HEK293T (cell line): ENCODE data around the gene TARBP1.
"Not testable (repeated sequence)": the region's sequence is repeated elsewhere in the genome, so short reads cannot be mapped to it uniquely, and the experiment has no call there.

Experiments used
- CTCF ChIA-PET: fragments of 350-600 bp; formaldehyde crosslinking; extraction: SDS; loops from one replicate; lab custom pipeline; 2021; ENCODE audit warnings: antibody characterized with exemption, inconsistent platforms; lab: Yijun Ruan, JAX
- POLR2A ChIA-PET: fragments of 350-600 bp; formaldehyde crosslinking; extraction: SDS; loops from one replicate; lab custom pipeline; 2020; ENCODE audit warnings: antibody characterized with exemption, inconsistent platforms; lab: Yijun Ruan, JAX
- DNase-seq: peaks from one replicate; pipeline ENCODE4 v3.0.0; 2012; ENCODE audit warnings: mixed read lengths; ENCODE audit errors: extremely low spot score
- ARNT ChIP-seq: fragments of 450-650 bp; IDR thresholded peaks from 2 replicates; pipeline ENCODE4 v1.6.1; 2017; ENCODE audit warnings: mild to moderate bottlenecking
- BHLHE40 ChIP-seq: fragments of 450-650 bp; IDR thresholded peaks from 2 replicates; pipeline ENCODE4 v1.6.1; 2016; ENCODE audit warnings: mild to moderate bottlenecking, moderate library complexity, borderline replicate concordance
- CTBP1 ChIP-seq: fragments of 450-650 bp; IDR thresholded peaks from 2 replicates; pipeline ENCODE4 v1.6.1; 2016; ENCODE audit warnings: borderline replicate concordance
- ELF4 ChIP-seq: fragments of 450-650 bp; IDR thresholded peaks from 2 replicates; pipeline ENCODE4 v1.6.1; 2017; ENCODE audit warnings: antibody characterized with exemption
- FOXA1 ChIP-seq: fragments of 450-650 bp; IDR thresholded peaks from 2 replicates; pipeline ENCODE4 v1.6.1; 2016; ENCODE audit warnings: mild to moderate bottlenecking
- FOXK2 ChIP-seq: fragments of 450-650 bp; IDR thresholded peaks from 2 replicates; pipeline ENCODE4 v1.6.1; 2016; ENCODE audit warnings: mild to moderate bottlenecking
- FOXM1 ChIP-seq: fragments of 450-650 bp; IDR thresholded peaks from 2 replicates; pipeline ENCODE4 v1.6.1; 2017; ENCODE audit warnings: mild to moderate bottlenecking, borderline replicate concordance
- HDGF ChIP-seq: fragments of 450-650 bp; IDR thresholded peaks from 2 replicates; pipeline ENCODE4 v1.6.1; 2017; ENCODE audit warnings: antibody characterized with exemption, borderline replicate concordance
- L3MBTL2 ChIP-seq: fragments of 450-650 bp; conservative IDR thresholded peaks from 2 replicates; pipeline ENCODE4 v1.6.1; 2016; ENCODE audit warnings: mild to moderate bottlenecking
- LEF1 ChIP-seq: fragments of 450-650 bp; IDR thresholded peaks from 2 replicates; pipeline ENCODE4 v1.6.1; 2017; ENCODE audit warnings: mild to moderate bottlenecking, borderline replicate concordance
- NFRKB ChIP-seq: fragments of 450-650 bp; IDR thresholded peaks from 2 replicates; pipeline ENCODE4 v1.6.1; 2016; ENCODE audit warnings: mild to moderate bottlenecking, moderate library complexity
- SP1 ChIP-seq: fragments of 450-650 bp; IDR thresholded peaks from 2 replicates; pipeline ENCODE4 v1.6.1; 2017
- SUZ12 ChIP-seq: fragments of 450-650 bp; IDR thresholded peaks from 2 replicates; pipeline ENCODE4 v1.6.1; 2016; ENCODE audit warnings: mild to moderate bottlenecking
- TARDBP ChIP-seq: fragments of 450-650 bp; IDR thresholded peaks from 2 replicates; pipeline ENCODE4 v1.6.1; 2016
- ZNF384 ChIP-seq: fragments of 450-650 bp; IDR thresholded peaks from 2 replicates; pipeline ENCODE4 v1.6.1; 2016
- TF ChIP-seq, protein P1 (sequence below): fragments of 450-650 bp; IDR thresholded peaks from 2 replicates; pipeline ENCODE4 v1.6.1; 2016

The TARBP1 gene

DNA sequence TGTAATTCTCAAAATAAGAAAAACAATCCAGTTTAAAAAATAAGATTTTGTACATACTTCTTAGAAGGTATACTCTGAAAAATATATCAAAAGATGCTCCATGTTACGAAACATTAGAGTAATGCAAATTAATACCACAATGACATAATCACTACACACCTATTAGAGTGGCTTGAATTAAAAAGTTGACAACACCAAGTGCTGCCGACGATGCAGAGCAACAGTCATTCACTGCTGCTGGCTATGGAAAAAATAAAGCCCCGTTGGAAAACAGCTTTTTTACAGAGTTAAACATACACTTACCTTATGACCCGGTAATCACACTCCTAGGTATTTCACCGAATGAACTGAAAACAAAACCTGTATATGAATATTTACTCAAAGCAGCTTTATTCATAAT is 90.9 kb downstream of the TARBP1 start:
- ChIA-PET POLR2A (interaction anchor here (1.8 kb wide), 1 partner anchor 15 kb away, joined by 7 read pairs; the partner anchor contains the start of gene COA6), CTCF (interaction anchor here (0.5 kb wide), 1 partner anchor 24 kb away, joined by 3 read pairs; no protein-coding TSS in a partner anchor)
- TF ChIP-seq FOXM1: no peak
- TF ChIP-seq TARDBP: no peak
- TF ChIP-seq SP1: no peak
- TF ChIP-seq BHLHE40: no peak
- TF ChIP-seq NFRKB: no peak
- TF ChIP-seq FOXK2: no peak
- no peak for TF ChIP-seq HDGF
- TF ChIP-seq SUZ12: no peak
- TF ChIP-seq ZNF384: no peak
- no peak for DNase-seq

DNA sequence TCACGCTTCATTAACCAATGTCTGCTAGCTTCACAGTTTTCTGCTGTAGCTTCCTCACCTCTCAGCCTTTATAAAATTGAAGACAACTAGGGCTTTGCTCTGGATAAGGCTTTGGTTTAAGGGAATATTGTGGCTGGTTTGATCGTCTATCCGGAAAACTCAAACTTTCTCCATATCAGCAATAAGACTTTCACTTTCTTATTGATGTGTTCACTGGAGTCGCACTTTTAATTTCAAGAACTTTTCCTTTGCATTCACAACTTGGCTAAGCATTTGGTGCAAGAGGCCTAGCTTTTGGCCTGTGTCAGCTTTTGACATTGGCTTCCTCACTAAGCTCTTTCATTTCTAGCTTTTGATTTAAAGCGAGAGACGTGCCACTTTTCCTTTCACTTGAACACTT is 92.9 kb downstream of the TARBP1 start:
- ChIA-PET POLR2A (interaction anchor here (0.6 to 1.5 kb wide), 2 partner anchors 9 to 13 kb away, joined by 3 to 7 read pairs; partner anchors contain the start of gene COA6), CTCF (interaction anchor here (0.7 to 1.1 kb wide), 2 partner anchors 9 to 63 kb away, joined by 3 to 5 read pairs; no protein-coding TSS in a partner anchor)
- no peak for TF ChIP-seq SUZ12
- TF ChIP-seq LEF1: no peak
- TF ChIP-seq ZNF384: no peak
- TF ChIP-seq HDGF: no peak
- TF ChIP-seq FOXK2: no peak
- DNase-seq: no peak

DNA sequence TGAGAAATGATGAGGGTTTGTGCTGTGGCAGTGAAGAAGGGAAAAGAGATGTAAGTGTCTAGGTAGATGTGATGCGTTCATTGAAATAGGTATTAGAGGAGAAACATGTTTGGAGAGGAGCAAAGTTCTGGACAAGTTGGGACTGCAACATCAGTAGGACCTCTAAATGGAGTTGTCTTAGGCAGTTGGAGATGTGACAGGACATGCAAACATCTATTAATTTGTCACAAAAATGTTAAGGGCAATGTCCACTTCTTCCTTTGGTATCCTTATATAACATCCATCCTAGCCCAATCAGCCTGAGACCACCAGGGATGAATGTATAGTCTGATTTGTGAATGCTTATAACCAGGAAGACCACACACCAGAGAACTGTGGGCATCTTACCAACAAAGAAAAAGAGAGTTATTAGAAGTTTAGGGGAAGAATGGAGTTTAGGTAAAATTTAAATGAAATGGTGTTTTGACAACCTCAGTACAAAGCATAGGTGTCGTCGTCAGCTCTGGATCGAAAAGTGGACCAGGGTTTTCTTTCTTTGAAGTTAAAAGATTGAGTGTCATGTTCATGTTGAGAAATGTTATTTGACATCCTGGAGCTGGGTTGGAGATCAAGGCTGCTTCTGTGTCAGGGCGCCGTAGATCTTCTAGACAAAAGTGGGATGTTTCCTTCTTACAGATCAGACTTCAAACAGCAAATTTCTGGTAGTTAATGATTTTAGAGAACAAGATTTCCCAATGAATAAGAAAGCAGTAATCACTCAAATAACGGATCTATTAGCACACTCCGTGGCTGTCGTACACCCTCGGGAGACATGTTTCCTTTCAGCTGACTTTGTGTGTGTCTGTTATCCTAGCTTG is 97.1 kb downstream of the TARBP1 start:
- no peak for DNase-seq
- CTCF ChIA-PET: no interaction called here
- TF ChIP-seq FOXM1 (no peak), BHLHE40 (no peak), ELF4 (no peak), SUZ12 (no peak), CTBP1 (no peak), FOXK2 (no peak), ZNF384 (no peak), ARNT (no peak), HDGF (no peak), L3MBTL2 (no peak)
- POLR2A ChIA-PET: interaction anchor here (1.2 to 2.5 kb wide), 2 partner anchors 8 to 9 kb away, joined by 3 to 25 read pairs; partner anchors contain the start of gene COA6

DNA sequence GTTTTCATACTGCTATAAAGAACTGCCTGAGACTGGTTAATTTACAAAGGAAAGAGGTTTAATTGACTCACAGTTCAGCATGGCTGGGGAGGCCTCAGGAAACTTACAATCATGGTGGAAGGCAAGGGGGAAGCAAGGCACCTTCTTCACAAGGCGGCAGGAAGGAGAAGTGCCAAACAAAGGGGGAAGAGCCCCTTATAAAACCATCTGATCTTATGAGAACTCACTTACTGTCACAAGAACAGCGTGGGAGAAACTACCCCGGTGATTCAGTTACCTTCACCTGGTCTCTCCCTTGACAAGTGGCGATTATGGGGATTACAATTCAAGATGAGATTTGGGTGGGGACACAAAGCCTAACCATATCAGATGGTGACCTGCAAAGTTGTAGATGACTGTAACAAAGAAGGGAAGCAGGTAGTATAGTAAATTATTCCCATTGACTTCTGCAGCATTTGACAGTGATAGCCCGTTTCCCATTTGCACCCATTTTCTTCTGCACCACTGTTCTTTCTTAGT is 99.3 kb downstream of the TARBP1 start:
- DNase-seq, POLR2A ChIA-PET, CTCF ChIA-PET: not testable (repeated sequence)

DNA sequence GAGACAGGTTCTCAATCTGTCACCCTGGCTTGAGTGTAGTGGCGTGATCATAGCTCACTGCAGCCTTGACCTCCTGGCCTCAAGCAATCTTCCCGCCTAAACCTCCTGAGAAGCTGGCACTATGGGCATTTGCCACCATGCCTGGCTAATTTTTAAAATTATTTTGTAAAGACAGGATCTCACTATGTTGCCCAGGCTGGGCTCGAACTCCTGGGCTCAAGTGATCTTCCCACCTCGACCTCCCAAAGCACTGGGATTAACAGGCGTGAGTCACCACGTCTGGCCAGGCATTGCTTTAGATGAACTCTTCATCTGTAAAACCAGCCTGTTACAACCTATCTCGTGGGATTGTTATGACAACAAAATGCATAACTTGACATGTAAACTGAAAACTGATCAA is 103.3 kb downstream of the TARBP1 start:
- CTCF ChIA-PET: no interaction called here
- no peak for TF ChIP-seq BHLHE40
- no peak for TF ChIP-seq ARNT
- TF ChIP-seq FOXM1: no peak
- TF ChIP-seq ZNF384: no peak
- no peak for TF ChIP-seq FOXK2
- TF ChIP-seq CTBP1: no peak
- no peak for TF ChIP-seq FOXA1
- no peak for TF ChIP-seq NFRKB
- no peak for TF ChIP-seq TARDBP
- TF ChIP-seq L3MBTL2: no peak
- TF ChIP-seq HDGF: no peak
- no peak for TF ChIP-seq SP1
- TF ChIP-seq ELF4: no peak
- TF ChIP-seq SUZ12: no peak
- no peak for TF ChIP-seq LEF1
- POLR2A ChIA-PET: no interaction called here
- no peak for DNase-seq

DNA sequence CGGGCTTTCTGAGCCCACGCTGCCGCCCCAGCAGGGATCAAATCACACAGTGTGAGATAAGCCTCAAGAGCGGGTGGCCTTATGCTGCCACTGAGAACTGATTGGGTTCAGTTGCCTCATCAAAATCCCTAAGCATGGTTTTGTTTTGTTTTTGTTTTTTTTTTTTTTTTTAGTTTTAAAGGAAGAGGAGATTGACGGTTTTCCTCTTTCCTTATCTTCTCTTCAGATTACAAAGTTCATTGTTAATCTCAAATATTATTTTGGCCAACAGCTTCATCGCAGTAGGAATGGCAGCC is 105.1 kb downstream of the TARBP1 start:
- CTCF ChIA-PET: interaction anchor here (0.5 to 1.6 kb wide), 5 partner anchors 38 to 249 kb away, joined by 3 to 6 read pairs (median 4); no protein-coding TSS in a partner anchor
- TF ChIP-seq FOXM1 (no peak), SP1 (no peak), ZNF384 (no peak), FOXA1 (no peak), NFRKB (no peak), FOXK2 (no peak), HDGF (no peak), ELF4 (no peak)

DNA sequence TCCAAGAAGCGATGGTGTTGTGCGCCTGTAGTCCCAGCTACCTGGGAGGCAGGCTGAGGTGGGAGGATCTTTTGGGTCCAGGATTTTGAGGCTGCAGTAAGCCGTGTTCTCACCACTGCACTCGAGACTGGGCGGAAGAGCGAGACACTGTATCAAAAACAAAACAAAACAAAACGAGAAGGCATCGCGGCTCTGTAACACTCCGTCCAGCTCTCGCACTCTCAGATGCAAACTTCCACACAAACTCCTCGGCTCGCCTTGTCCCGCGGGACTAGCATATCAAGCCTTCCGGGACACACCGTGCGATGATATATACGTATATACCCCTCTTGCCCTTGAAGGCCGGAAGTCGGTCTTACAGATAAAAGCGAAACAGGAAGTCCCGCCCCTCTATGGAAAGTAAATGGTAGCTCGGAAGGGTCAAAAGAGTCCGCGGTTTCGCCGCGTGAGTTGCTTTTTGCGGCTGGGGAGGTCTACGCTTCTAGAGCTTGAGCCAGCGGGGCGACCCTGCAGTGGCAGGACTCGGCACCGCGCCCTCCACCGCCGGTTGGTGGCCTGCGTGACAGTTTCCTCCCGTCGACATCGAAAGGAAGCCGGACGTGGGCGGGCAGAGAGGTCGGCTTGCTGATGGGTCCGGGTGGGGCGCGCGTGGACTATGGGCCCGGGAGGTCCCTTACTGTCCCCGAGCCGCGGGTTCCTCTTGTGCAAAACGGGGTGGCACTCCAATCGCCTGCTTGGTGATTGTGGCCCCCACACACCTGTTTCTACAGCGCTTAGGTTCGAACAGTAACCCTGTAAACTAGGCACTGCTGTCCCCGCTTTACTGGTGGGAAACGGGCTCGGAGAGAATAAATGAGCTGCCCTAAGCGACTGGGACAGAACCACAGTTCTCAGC is 105.7 kb downstream of the TARBP1 start, which contains the start of gene COA6:
COA6 (plus strand) TSS at position 393 of the 895 bp plus-strand sequence; CDS start at position 404, 11 bp downstream.
- ChIA-PET POLR2A (interaction anchor here (0.7 to 2.7 kb wide), 23 partner anchors 8 to 237 kb away, joined by 3 to 25 read pairs (median 7); partner anchors contain the start of genes IRF2BP2 and TARBP1), CTCF (interaction anchor here (0.5 to 1.6 kb wide), 5 partner anchors 38 to 248 kb away, joined by 3 to 6 read pairs (median 4); no protein-coding TSS in a partner anchor)
- TF ChIP-seq L3MBTL2: peak; percentile 87
- TF ChIP-seq TARDBP: peak; percentile 65; the same call in 1 of the 2 replicates
- peak; percentile 79 for TF ChIP-seq ELF4
- no peak for TF ChIP-seq ARNT
- TF ChIP-seq CTBP1: peak; percentile 46; the same call in 1 of the 2 replicates
- no peak; the same call in 1 of the 2 replicates for TF ChIP-seq LEF1
- TF ChIP-seq, protein P1, sequence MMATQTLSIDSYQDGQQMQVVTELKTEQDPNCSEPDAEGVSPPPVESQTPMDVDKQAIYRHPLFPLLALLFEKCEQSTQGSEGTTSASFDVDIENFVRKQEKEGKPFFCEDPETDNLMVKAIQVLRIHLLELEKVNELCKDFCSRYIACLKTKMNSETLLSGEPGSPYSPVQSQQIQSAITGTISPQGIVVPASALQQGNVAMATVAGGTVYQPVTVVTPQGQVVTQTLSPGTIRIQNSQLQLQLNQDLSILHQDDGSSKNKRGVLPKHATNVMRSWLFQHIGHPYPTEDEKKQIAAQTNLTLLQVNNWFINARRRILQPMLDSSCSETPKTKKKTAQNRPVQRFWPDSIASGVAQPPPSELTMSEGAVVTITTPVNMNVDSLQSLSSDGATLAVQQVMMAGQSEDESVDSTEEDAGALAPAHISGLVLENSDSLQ: peak; percentile 95
- TF ChIP-seq FOXM1: 0 out of 2 replicates have a peak, but pooled peaks have one; percentile 10
- peak; percentile 92 for DNase-seq

More for the DNA sequence above, 105.1 kb downstream of the TARBP1 start:
- no peak for DNase-seq
- POLR2A ChIA-PET: interaction anchor here (0.7 to 2.7 kb wide), 24 partner anchors 7 to 236 kb away, joined by 3 to 25 read pairs (median 7); partner anchors contain the start of genes IRF2BP2 and TARBP1
